IPS-15b (cell line): ENCODE measurements around the gene GSPT1.

ENCODE experiments used
- H3K27me3 ChIP-seq: one replicate; pipeline ENCODE4 v1.6.1; 2013; ENCODE audit warnings: low read length; ENCODE audit not compliant: control insufficient read depth, insufficient read depth
- H3K36me3 ChIP-seq: one replicate; pipeline ENCODE4 v1.6.1; 2013; ENCODE audit warnings: low read length; ENCODE audit not compliant: control insufficient read depth, insufficient read depth
- H3K4me1 ChIP-seq: one replicate; pipeline ENCODE4 v1.6.1; 2013; ENCODE audit warnings: mild to moderate bottlenecking, low read length; ENCODE audit not compliant: control insufficient read depth, insufficient read depth
- H3K4me3 ChIP-seq: one replicate; pipeline ENCODE4 v1.5.1; 2013; ENCODE audit warnings: low read depth, low read length
- H3K9ac ChIP-seq: one replicate; pipeline ENCODE4 v1.6.1; 2013; ENCODE audit warnings: low read depth, mild to moderate bottlenecking, low read length
- H3K9me3 ChIP-seq: one replicate; pipeline ENCODE4 v1.6.1; 2013; ENCODE audit warnings: mild to moderate bottlenecking, low read length; ENCODE audit not compliant: control insufficient read depth, insufficient read depth

Gene GSPT1

DNA sequence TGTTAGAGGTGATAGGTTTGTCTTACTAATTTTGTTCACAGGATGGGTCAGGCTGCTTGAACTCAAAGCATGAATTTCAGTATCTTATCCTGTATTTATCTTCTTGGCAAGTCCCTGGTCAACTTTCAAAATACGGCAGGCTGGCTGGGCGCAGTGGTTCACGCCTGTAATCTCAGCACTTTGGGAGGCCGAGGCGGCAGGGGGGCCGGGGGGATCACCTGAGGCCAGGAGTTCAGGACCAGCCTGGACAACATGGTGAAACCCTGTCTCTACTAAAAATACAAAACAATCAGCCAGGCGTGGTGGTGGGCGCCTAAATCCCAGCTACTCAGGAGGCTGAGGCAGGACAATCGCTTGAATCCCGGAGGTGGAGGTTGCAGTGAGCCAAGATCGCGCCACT lies 39.5 kb downstream of the GSPT1 start:
- Histone ChIP-seq H3K9ac (no peak overlapping the region), H3K27me3 (no peaks in the 10 kb centered on the region), H3K9me3 (no peaks in the 10 kb centered on the region), H3K4me3 (no peak overlapping the region), H3K4me1 (no peaks in the 10 kb centered on the region), H3K36me3 (peaks cover 26% of the 10 kb centered on the region)

DNA sequence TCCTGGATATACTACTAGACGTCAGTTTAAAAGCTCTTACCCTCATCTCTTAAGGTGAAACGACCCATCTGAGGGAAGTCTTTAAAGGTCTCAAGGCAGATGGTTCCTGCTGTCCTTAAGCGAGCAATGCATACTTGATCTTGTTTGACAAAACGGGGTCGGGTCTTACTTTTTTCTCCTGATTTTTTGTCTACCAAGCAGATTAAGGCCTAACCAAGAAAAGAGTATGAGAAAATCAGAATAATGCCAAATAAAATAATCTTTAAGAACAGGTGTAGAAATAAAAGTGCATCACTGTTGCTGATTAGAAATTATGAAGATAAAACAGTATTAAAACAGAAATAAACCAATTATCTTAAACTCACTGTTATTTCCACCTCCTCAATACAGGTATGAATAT lies 40.0 kb downstream of the GSPT1 start:
- no peaks in the 10 kb centered on the region for H3K27me3 ChIP-seq
- no peak overlapping the region for H3K9ac ChIP-seq
- H3K36me3 ChIP-seq = peaks cover 26% of the 10 kb centered on the region
- no peak overlapping the region for H3K4me3 ChIP-seq
- H3K4me1 ChIP-seq = no peaks in the 10 kb centered on the region
- H3K9me3 ChIP-seq = no peaks in the 10 kb centered on the region

DNA sequence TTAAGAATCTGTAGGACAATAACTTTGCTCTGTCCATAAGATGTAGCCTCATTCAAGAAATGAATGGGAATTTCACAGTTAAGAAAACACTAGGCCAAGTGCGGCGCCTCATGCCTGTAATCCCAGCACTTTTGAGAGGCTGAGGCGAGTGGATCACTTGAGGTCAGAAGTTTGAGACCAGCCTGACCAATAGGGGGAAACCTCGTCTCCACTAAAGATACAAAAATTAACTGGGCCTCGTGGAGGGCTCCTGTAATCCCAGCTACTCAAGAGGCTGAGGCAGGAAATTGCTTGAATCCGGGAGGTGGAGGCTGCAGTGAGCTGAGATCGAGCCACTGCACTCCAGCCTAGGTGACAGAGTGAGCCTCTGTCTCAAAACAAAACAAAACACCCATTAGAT lies 44.6 kb downstream of the GSPT1 start:
- Histone ChIP-seq H3K9ac (no peak overlapping the region), H3K4me1 (no peaks in the 10 kb centered on the region), H3K9me3 (no peaks in the 10 kb centered on the region)

DNA sequence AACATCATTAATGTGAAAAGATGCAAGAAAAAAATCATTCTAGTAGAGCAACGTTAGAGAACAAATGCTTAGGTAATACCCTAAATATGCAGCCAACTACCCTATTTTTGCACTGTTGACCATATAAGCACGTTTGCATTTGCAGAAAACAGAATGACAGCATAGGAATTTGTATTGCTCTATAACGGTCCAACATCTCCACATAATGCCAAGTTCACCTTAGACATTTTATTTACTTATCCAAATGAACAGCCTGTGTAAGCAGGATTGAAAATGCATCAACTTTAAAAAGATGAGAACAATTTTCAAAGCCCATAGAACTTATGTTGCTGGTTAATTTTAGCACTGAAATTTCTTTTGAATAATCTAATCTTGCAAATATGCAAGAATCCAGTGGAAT lies 45.4 kb downstream of the GSPT1 start:
- H3K4me1 ChIP-seq = no peaks in the 10 kb centered on the region
- H3K9me3 ChIP-seq = no peaks in the 10 kb centered on the region
- no peak overlapping the region for H3K4me3 ChIP-seq
- H3K36me3 ChIP-seq = peaks cover 7% of the 10 kb centered on the region
- H3K27me3 ChIP-seq = no peaks in the 10 kb centered on the region
- no peak overlapping the region for H3K9ac ChIP-seq

More for the DNA sequence above, 44.6 kb downstream of the GSPT1 start:
- Histone ChIP-seq H3K36me3 (peaks cover 9% of the 10 kb centered on the region), H3K27me3 (no peaks in the 10 kb centered on the region), H3K4me3 (no peak overlapping the region)

DNA sequence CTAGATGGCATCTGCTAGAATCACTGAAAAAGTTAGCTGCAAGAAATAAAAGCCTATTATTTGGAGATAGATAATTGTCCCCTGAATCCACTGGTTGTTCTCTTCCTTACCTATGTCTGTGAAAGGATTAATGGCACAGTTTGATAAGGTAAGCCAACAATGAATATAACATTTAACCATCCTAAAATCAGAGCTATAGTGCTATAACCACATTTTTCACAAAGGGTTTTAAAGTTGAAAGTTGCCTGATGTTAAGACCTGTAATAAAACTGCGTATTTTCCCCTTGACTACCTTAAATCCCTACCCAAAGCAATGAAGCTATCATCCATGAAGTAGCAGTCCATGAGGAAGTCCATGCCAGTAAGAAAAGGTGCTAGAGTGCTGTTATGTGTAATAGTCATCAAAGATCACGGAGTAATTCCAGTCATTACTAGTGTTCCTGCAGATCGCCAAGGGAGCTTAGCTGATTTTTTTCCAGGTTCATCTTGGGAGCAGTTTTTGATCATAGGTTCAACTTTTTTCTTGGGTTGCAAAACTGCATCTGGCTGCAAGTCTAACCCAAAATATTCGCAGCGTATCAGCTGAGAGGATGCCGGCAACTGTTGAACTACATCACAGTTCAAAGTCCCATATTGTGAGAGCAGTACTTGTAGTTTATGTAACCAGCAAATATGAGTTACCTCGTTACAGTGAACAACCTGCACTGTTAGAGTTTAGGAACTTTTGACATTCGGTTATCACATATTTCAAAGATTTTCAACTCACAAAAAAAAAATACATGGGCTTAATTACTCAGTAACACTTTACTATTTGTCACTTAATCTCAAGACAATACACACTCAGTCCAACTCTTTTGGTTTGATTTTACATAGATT lies 46.2 kb downstream of the GSPT1 start:
- H3K4me1 ChIP-seq = no peaks in the 10 kb centered on the region
- H3K27me3 ChIP-seq = no peaks in the 10 kb centered on the region
- no peak overlapping the region for H3K9ac ChIP-seq
- no peaks in the 10 kb centered on the region for H3K9me3 ChIP-seq
- H3K4me3 ChIP-seq = no peak overlapping the region
- peaks cover 6% of the 10 kb centered on the region for H3K36me3 ChIP-seq

DNA sequence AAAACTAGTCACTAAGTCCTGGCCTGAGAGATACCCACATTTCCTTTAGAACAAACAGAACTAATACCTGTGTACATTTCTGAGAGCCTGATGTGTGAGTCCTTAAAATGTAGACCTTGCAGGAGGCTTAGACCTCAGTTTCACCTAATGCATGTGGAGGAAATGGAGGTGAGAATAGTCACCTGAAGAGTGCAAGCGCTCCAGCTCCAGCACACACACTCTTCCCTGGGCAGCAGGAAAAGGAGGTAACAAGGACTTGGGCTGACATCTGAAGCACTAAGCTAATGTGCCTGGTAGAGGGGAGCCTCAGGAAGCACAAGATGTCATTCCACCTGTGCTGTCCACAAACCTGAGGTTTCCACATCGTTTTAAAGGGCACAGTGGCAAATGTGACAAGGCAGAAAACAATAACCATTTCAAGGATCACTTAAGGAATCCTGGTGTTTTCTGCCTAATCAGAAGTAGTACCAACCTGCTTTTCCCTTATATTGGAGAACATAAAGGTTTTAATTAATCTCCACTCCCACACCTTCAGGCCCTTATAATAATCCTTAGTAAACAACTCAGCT lies 47.3 kb downstream of the GSPT1 start:
- Histone ChIP-seq H3K36me3 (peaks cover 6% of the 10 kb centered on the region), H3K27me3 (no peaks in the 10 kb centered on the region), H3K4me3 (no peak overlapping the region), H3K9me3 (no peaks in the 10 kb centered on the region), H3K9ac (no peak overlapping the region), H3K4me1 (no peaks in the 10 kb centered on the region)

DNA sequence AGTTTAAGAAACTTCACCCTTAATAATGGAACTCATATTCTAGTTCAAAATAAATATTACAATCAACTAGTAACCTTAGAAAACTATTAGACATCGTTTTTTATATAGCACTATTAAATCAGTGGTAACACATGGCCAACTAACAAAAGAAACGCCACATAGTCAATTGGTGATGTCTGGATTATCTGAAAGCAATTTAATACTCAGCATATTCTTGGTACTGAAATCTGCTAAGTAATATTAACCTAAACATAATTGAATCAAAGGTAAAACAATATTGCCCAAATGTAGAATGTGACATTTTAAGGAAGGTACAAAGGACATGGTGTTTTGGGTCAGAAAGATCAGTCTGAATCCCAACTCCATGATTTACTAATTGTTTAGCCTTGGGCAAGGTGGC lies 53.3 kb downstream of the GSPT1 start:
- Histone ChIP-seq H3K9me3 (no peaks in the 10 kb centered on the region), H3K4me1 (no peaks in the 10 kb centered on the region), H3K4me3 (no peak overlapping the region), H3K36me3 (no peaks in the 10 kb centered on the region), H3K27me3 (no peaks in the 10 kb centered on the region), H3K9ac (no peak overlapping the region)

DNA sequence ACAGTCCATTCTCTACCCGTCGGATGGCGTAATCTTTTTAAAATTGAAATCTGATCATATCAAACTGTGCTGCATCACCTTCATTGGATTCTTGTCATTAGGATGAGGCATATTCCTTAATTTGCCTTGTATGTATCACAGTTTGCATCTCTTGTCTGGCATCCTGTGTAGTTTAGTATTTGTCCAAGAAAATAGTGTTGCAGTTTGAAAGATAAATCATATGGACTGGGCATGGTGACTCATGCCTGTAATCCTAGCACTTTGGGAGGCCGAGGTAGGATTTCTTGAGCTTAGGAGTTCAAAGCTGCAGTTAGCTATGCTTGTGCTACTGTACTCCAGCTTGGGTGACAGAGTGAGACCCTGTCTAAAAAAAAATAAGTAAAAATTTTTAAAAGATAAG lies 58.6 kb downstream of the GSPT1 start:
- H3K27me3 ChIP-seq = no peaks in the 10 kb centered on the region

DNA sequence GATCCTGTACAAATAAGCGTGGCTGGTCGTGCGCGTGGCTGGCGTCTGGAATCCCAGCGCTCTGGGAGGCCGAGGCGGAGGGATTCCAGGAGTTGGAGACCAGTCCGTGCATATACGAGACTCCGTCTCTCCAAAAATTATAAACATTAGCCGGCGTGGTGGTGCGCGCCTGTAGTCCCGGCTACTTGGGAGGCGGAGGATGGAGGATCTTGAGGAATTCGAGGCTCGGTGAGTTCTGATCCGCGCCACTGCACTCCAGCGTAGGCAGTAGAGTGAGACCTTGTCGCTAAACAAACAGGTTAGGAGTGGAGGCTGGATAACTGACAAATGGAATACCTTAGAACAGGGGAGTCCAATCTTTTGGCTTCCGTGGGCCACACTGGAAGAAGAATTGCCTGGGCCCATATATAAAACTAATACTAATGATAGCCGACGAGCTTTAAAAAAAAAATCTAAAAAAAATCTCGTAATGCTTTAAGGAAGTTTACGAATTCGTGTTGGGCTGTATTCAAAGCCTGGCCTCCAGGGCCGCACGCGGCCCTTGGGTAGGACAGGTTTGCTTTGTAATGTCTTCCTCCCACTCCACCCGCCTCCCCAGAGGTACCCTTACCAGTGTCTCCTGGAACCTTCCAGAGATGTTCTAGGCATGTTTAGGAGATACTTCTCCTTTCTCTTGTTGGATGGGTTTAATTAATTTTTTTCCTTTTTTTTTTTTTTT lies 63.5 kb downstream of the GSPT1 start:
- no peaks in the 10 kb centered on the region for H3K9me3 ChIP-seq
- H3K4me3 ChIP-seq = peak overlapping the region; percentile 99
- H3K27me3 ChIP-seq = no peaks in the 10 kb centered on the region
- peaks cover 21% of the 10 kb centered on the region for H3K36me3 ChIP-seq
- no peaks in the 10 kb centered on the region for H3K4me1 ChIP-seq
- peak overlapping the region; percentile 98 for H3K9ac ChIP-seq

More for the DNA sequence above, 58.6 kb downstream of the GSPT1 start:
- no peaks in the 10 kb centered on the region for H3K4me1 ChIP-seq
- H3K9ac ChIP-seq = no peak overlapping the region
- H3K4me3 ChIP-seq = no peak overlapping the region
- H3K36me3 ChIP-seq = no peaks in the 10 kb centered on the region
- H3K9me3 ChIP-seq = no peaks in the 10 kb centered on the region

DNA sequence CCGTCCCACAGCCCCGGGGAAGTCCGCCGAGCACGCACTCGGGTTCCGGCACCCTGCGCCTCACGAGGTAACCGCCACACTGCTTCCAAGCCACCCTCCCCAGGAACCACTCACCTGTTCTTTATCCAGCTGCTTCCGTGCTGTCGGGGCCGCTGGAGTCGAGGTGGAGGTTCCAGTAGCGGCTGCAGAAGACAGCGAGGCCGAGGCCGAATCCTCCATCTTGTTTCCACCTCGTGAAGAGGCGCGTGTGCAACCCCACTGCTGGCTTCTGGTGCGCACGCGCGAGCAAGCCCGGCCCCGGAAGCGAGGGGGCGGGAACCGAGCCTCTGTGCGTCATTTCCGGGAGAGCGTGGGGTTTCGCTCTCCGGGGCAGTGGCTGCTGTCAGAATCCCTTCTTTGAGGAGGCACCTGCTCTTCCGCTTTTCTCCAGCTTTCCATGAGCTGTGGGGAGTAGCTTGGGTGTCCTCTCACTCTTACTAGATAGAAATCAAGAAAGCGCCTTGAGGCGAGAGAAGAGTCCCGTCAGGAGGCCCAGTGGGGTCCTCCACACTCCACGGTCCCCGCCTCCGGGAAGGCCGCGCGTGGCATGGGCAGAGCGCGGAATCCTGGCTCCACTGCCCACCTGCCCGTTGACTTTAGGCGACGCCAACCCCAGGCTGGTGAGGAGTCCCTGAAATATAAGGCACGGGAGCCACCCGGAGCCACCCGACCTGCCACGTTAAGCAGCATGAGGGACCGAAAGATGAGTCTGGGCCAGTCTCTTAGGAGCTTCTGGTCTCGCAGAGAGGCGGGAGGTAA lies 64.3 kb downstream of the GSPT1 start, which contains the start of gene RSL1D1:
RSL1D1 (minus strand) TSS at position 249 of the 798 bp plus-strand sequence; CDS start at position 219, 30 bp downstream.
- Histone ChIP-seq H3K9me3 (no peaks in the 10 kb centered on the region), H3K9ac (peak within 1 kb of the TSS; percentile 98), H3K4me1 (no peaks in the 10 kb centered on the region), H3K27me3 (no peaks in the 10 kb centered on the region), H3K36me3 (peaks cover 28% of the 10 kb centered on the region), H3K4me3 (peak within 1 kb of the TSS; percentile 99)

DNA sequence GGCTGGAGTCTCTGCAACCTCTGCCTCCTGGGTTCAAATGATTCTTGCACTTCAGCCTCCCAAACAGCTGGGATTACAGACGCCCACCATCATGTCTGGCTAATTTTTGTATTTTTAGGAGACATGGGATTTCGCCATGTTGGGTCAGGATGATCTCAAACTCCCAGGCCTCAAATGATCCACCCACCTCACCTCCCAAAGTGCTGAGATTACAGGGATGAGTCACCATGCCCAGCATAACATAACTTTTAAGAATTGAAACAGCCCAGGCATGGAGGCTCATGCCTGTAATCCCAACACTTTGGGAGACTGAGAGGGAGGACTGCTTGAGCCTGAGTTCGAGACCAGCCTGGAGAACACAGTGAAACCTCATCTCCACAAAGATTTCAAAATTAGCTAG lies 66.9 kb downstream of the GSPT1 start:
- Histone ChIP-seq H3K4me3 (no peak overlapping the region), H3K9ac (no peak overlapping the region), H3K4me1 (no peaks in the 10 kb centered on the region), H3K36me3 (peaks cover 48% of the 10 kb centered on the region), H3K9me3 (no peaks in the 10 kb centered on the region), H3K27me3 (no peaks in the 10 kb centered on the region)
